IMR-90 (cell line): ENCODE results near the gene EPB41L3. TPM values are rescaled to one million over a fixed set of nuclear protein-coding genes. Genes with fewer than 3 reads are reported as not detected.

Experiments
- ATAC-seq: fragments of 200-7000 bp; cut with Tn5 transposase; 2 replicates; pipeline ENCODE4 v1.9.1; 2020; ENCODE audit warnings: low read depth, mild to moderate bottlenecking, moderate library complexity
- BruUV-seq: library from RNA; stranded (reverse); fragments of 400-500 nt; replicated peaks from 2 replicates; lab custom pipeline; 2021; lab: Mats Ljungman, UMichigan
- CTCF ChIA-PET: fragments of 300-600 bp; formaldehyde crosslinking; extraction: SDS; loops from one replicate; lab custom pipeline; 2021; ENCODE audit warnings: antibody characterized with exemption; lab: Yijun Ruan, JAX
- POLR2A ChIA-PET: fragments of 300-600 bp; sonication (Branson Sonifier 250); formaldehyde crosslinking; loops from one replicate; lab custom pipeline; 2022; ENCODE audit warnings: antibody characterized with exemption; ENCODE audit not compliant: unreplicated experiment; lab: Charles Lee
- DNase-seq: peaks from one replicate; pipeline ENCODE4 v3.0.0; 2013
- H2AFZ ChIP-seq: replicated peaks from 2 replicates; pipeline ENCODE3; 2013; ENCODE audit warnings: low read length, mild to moderate bottlenecking; ENCODE audit not compliant: poor library complexity
- H2AK5ac ChIP-seq: 2 replicates; pipeline ENCODE4 v1.6.1; 2013; ENCODE audit warnings: low read depth, low read length, inconsistent platforms
- H2AK9ac ChIP-seq: replicated peaks from 2 replicates; pipeline ENCODE3; 2013; ENCODE audit warnings: mild to moderate bottlenecking, low read depth, low read length, moderate library complexity; ENCODE audit not compliant: poor library complexity
- H2BK120ac ChIP-seq: 2 replicates; pipeline ENCODE4 v1.6.1; 2013; ENCODE audit warnings: low read depth, low read length, inconsistent platforms
- H2BK15ac ChIP-seq: 3 replicates; pipeline ENCODE4 v1.6.1; 2013; ENCODE audit warnings: low read depth, low read length, inconsistent platforms
- H2BK20ac ChIP-seq: 2 replicates; pipeline ENCODE4 v1.6.1; 2013; ENCODE audit warnings: low read depth, mild to moderate bottlenecking, inconsistent platforms, low read length, moderate library complexity
- H2BK5ac ChIP-seq: 2 replicates; pipeline ENCODE4 v1.6.1; 2013; ENCODE audit warnings: mild to moderate bottlenecking, low read depth, low read length, inconsistent platforms; ENCODE audit not compliant: poor library complexity, severe bottlenecking
- H3K14ac ChIP-seq: replicated peaks from 2 replicates; pipeline ENCODE4 v1.6.1; 2013; ENCODE audit warnings: low read depth, low read length, inconsistent platforms
- H3K18ac ChIP-seq: 2 replicates; pipeline ENCODE4 v1.6.1; 2013; ENCODE audit warnings: low read depth, low read length, control low read depth
- H3K23ac ChIP-seq: 2 replicates; pipeline ENCODE4 v1.6.1; 2013; ENCODE audit warnings: low read depth, low read length, inconsistent platforms
- H3K27ac ChIP-seq: 2 replicates; pipeline ENCODE4 v1.5.1; 2013; ENCODE audit warnings: mild to moderate bottlenecking, control low read depth, low read length; ENCODE audit not compliant: insufficient read depth
- H3K27me3 ChIP-seq: 2 replicates; pipeline ENCODE4 v1.6.1; 2013; ENCODE audit warnings: low read length; ENCODE audit not compliant: control insufficient read depth, insufficient read depth
- H3K36me3 ChIP-seq: 2 replicates; pipeline ENCODE4 v1.6.1; 2013; ENCODE audit warnings: low read length, mixed read lengths; ENCODE audit not compliant: control insufficient read depth, insufficient read depth
- H3K4ac ChIP-seq: 2 replicates; pipeline ENCODE4 v1.6.1; 2013; ENCODE audit warnings: low read depth, low read length, inconsistent platforms
- H3K4me1 ChIP-seq: 2 replicates; pipeline ENCODE4 v1.6.1; 2013; ENCODE audit warnings: low read length, mixed read lengths; ENCODE audit not compliant: control insufficient read depth, insufficient read depth
- H3K4me2 ChIP-seq: 2 replicates; pipeline ENCODE4 v1.6.1; 2013; ENCODE audit warnings: low read depth, mild to moderate bottlenecking, control low read depth, low read length, moderate library complexity
- H3K4me3 ChIP-seq: 2 replicates; pipeline ENCODE4 v1.5.1; 2013; ENCODE audit warnings: low read depth, mild to moderate bottlenecking, control low read depth, low read length, moderate library complexity; ENCODE audit not compliant: insufficient read depth
- H3K56ac ChIP-seq: 2 replicates; pipeline ENCODE4 v1.6.1; 2013; ENCODE audit warnings: low read length, inconsistent platforms; ENCODE audit not compliant: insufficient read depth; ENCODE audit errors: extremely low read depth
- H3K79me1 ChIP-seq, 2 experiments: 2 replicates each; pipeline ENCODE4 v1.6.1; 2013; ENCODE audit warnings: low read length in 2 of 2, inconsistent platforms in 1 of 2, low read depth in 1 of 2
- H3K9ac ChIP-seq: 2 replicates; pipeline ENCODE4 v1.6.1; 2013; ENCODE audit warnings: low read depth, low read length, control low read depth
- H3K9me1 ChIP-seq: 2 replicates; pipeline ENCODE4 v1.6.1; 2013; ENCODE audit warnings: low read length, inconsistent platforms; ENCODE audit not compliant: insufficient read depth
- H3K9me3 ChIP-seq: 2 replicates; pipeline ENCODE4 v1.6.1; 2013; ENCODE audit warnings: low read length; ENCODE audit not compliant: control insufficient read depth, insufficient read depth
- H4K20me1 ChIP-seq: 2 replicates; pipeline ENCODE4 v1.6.1; 2013; ENCODE audit warnings: low read length, inconsistent platforms; ENCODE audit not compliant: insufficient read depth
- H4K5ac ChIP-seq: 2 replicates; pipeline ENCODE4 v1.6.1; 2013; ENCODE audit warnings: mild to moderate bottlenecking, low read depth, low read length, control low read depth
- H4K8ac ChIP-seq, 2 experiments: 2 replicates each; pipeline ENCODE4 v1.6.1; 2013; ENCODE audit warnings: low read depth in 2 of 2, low read length in 2 of 2, control low read depth in 1 of 2, inconsistent platforms in 1 of 2
- H4K91ac ChIP-seq: 2 replicates; pipeline ENCODE4 v1.6.1; 2013; ENCODE audit warnings: low read depth, low read length, inconsistent platforms; ENCODE audit not compliant: insufficient read depth
- BHLHE40 ChIP-seq: fragments of 150-350 bp; IDR thresholded peaks from 2 replicates; pipeline ENCODE4 v1.6.1; 2016; ENCODE audit warnings: mild to moderate bottlenecking, low read depth, low read length
- CEBPB ChIP-seq: IDR thresholded peaks from 2 replicates; pipeline ENCODE4 v1.6.1; 2012; ENCODE audit warnings: low read depth, low read length, improper control_type of control experiment
- CHD1 ChIP-seq: IDR thresholded peaks from 2 replicates; pipeline ENCODE4 v1.6.1; 2012; ENCODE audit warnings: low read depth, low read length, improper control_type of control experiment
- CTCF ChIP-seq: conservative IDR thresholded peaks from 2 replicates; pipeline ENCODE4 v1.5.1; 2012; ENCODE audit warnings: mild to moderate bottlenecking, low read depth, low read length, improper control_type of control experiment
- ELK1 ChIP-seq: fragments of 150-350 bp; IDR thresholded peaks from 2 replicates; pipeline ENCODE4 v1.6.1; 2016; ENCODE audit warnings: low read depth, mild to moderate bottlenecking, low read length, moderate library complexity, borderline replicate concordance
- FOS ChIP-seq: fragments of 150-350 bp; IDR thresholded peaks from 2 replicates; pipeline ENCODE4 v1.6.1; 2016; ENCODE audit warnings: low read depth, low read length
- MAFK ChIP-seq: IDR thresholded peaks from 2 replicates; pipeline ENCODE4 v1.6.1; 2012; ENCODE audit warnings: low read depth, low read length, improper control_type of control experiment
- MAZ ChIP-seq: IDR thresholded peaks from 2 replicates; pipeline ENCODE4 v1.6.1; 2012; ENCODE audit warnings: low read depth, mild to moderate bottlenecking, low read length, improper control_type of control experiment, moderate library complexity, borderline replicate concordance
- MXI1 ChIP-seq: IDR thresholded peaks from 2 replicates; pipeline ENCODE4 v1.6.1; 2012; ENCODE audit warnings: low read depth, mild to moderate bottlenecking, low read length, moderate library complexity, borderline replicate concordance
- NFE2L2 ChIP-seq: fragments of 150-350 bp; IDR thresholded peaks from 2 replicates; pipeline ENCODE4 v1.6.1; 2016; ENCODE audit warnings: low read depth, mild to moderate bottlenecking, low read length
- POLR2A ChIP-seq: IDR thresholded peaks from 2 replicates; pipeline ENCODE4 v1.6.1; 2012; ENCODE audit warnings: mild to moderate bottlenecking, low read depth, low read length
- RAD21 ChIP-seq: IDR thresholded peaks from 2 replicates; pipeline ENCODE4 v1.6.1; 2012; ENCODE audit warnings: low read length, improper control_type of control experiment
- RCOR1 ChIP-seq: IDR thresholded peaks from 2 replicates; pipeline ENCODE4 v1.6.1; 2012; ENCODE audit warnings: mild to moderate bottlenecking, low read length, improper control_type of control experiment; ENCODE audit not compliant: insufficient replicate concordance
- RFX5 ChIP-seq: IDR thresholded peaks from 2 replicates; pipeline ENCODE4 v1.8.0; 2012; ENCODE audit warnings: low read depth, mild to moderate bottlenecking, low read length, moderate library complexity
- SMC3 ChIP-seq: fragments of 150-350 bp; IDR thresholded peaks from 2 replicates; pipeline ENCODE4 v1.6.1; 2016; ENCODE audit warnings: low read depth, mild to moderate bottlenecking, antibody characterized with exemption, low read length, moderate library complexity
- USF2 ChIP-seq: fragments of 150-350 bp; IDR thresholded peaks from 2 replicates; pipeline ENCODE4 v1.6.1; 2017; ENCODE audit warnings: mild to moderate bottlenecking, antibody characterized with exemption, low read length, low read depth
- whole genome bisulfite sequencing, 2 experiments: methylation state at CpG; one replicate each; pipeline versions ENCODE4 v1.1.5 to v1.1.7; 2013; ENCODE audit warnings: missing lambda C conversion rate in 2 of 2; ENCODE audit not compliant: insufficient read length in 1 of 2; ENCODE audit errors: extremely low coverage in 2 of 2; 5-methylcytosine and 5-hydroxymethylcytosine counted together
- dilution Hi-C: fragments of 300-500 bp; cut with HindIII; formaldehyde crosslinking; loops from one replicate; pipeline ENCODE4 v1.14.3; 2018; ENCODE audit warnings: low sequenced_read_pairs; ENCODE audit not compliant: unreplicated experiment
- in situ Hi-C: fragments of 300-500 bp; cut with MboI; formaldehyde crosslinking; loops from 3 replicates; pipeline ENCODE4 v1.14.3; 2019; ENCODE audit warnings: low sequenced_read_pairs, inconsistent platforms, mixed read lengths
- intact Hi-C: fragments of 100-400 bp; cut with micrococcal nuclease; formaldehyde crosslinking; loops from 2 replicates; pipeline ENCODE4 v1.10.0; 2022
- polyA plus RNA-seq, 3 experiments: library from polyadenylated mRNA; depleted of rRNA; stranded (reverse); fragments of >200 nt; gene quantifications; 2 replicates each; pipeline ENCODE4 v1.2.3, GENCODE V29; 2012; ENCODE audit warnings: low replicate concordance in 1 of 3
- total RNA-seq: library from RNA; depleted of rRNA; stranded (reverse); fragments of >200 nt; gene quantifications from 2 replicates; pipeline ENCODE4 v1.2.3, GENCODE V29; 2012

Gene EPB41L3
- total and polyA plus RNA-seq, 2 of the 4 experiments (the other 2 are of a cell fraction) = 36.6 to 70.3 TPM

- H2BK5ac ChIP-seq = peak overlapping the region; percentile 86
- in situ Hi-C loops (no loop called here), dilution Hi-C loops (no loop called here), intact Hi-C loops (no loop called here)
- DNase-seq (no peak), ATAC-seq (no peak)
- no peaks in the 10 kb centered on the region for H3K36me3 ChIP-seq
- 40% methylated on average over 1 of the region's 7 CpGs; no CpG with 5 or more reads in 1 of the 2 experiments for WGBS, 2 experiments
- peak overlapping the region; percentile 32; the same call in 1 of the 2 replicates for H4K91ac ChIP-seq
- H2BK120ac ChIP-seq = peak overlapping the region; percentile 83; the same call in 1 of the 2 replicates
- TF ChIP-seq USF2 (no peak), RAD21 (no peak), RCOR1 (no peak), MAZ (no peak), CEBPB (no peak), CTCF (no peak), BHLHE40 (no peak), POLR2A (no peak), NFE2L2 (no peak), RFX5 (no peak), MAFK (no peak), ELK1 (no peak), SMC3 (no peak), FOS (no peak), CHD1 (no peak), MXI1 (no peak)
- H3K56ac ChIP-seq = no peak overlapping the region
- no peak overlapping the region for H3K9ac ChIP-seq
- no peak overlapping the region for H2BK15ac ChIP-seq
- H4K8ac ChIP-seq = peak overlapping the region; percentile 86; a peak in 3 of 4 replicates
- H2BK20ac ChIP-seq = peak overlapping the region; percentile 42; the same call in 1 of the 2 replicates
- peak overlapping the region; percentile 93 for H3K4ac ChIP-seq
- H2AK9ac ChIP-seq = peak overlapping the region; percentile 39
- no peaks in the 10 kb centered on the region for H3K9me1 ChIP-seq
- POLR2A ChIA-PET = no interaction called here
- H3K79me1 ChIP-seq = peaks cover 12 to 29% of the 10 kb centered on the region in 2 experiments
- no peak overlapping the region for H3K4me3 ChIP-seq
- 0 out of 2 replicates have a peak overlapping the region, but pooled peaks have one; percentile 83 for H3K14ac ChIP-seq
- H3K4me2 ChIP-seq = no peak overlapping the region
- H4K20me1 ChIP-seq = no peaks in the 10 kb centered on the region
- no peaks in the 10 kb centered on the region for H3K27me3 ChIP-seq
- no TSS peak for BruUV-seq
- peak overlapping the region; percentile 71 for H2AK5ac ChIP-seq
- CTCF ChIA-PET = no interaction called here
- H4K5ac ChIP-seq = no peak overlapping the region
- no peaks in the 10 kb centered on the region for H3K9me3 ChIP-seq
- peaks cover 5% of the 10 kb centered on the region for H3K4me1 ChIP-seq
- peak overlapping the region; percentile 67 for H2AFZ ChIP-seq
- H3K18ac ChIP-seq = no peak overlapping the region
- H3K27ac ChIP-seq = no peak overlapping the region
- peak overlapping the region; percentile 18 for H3K23ac ChIP-seq
These were observed 86.3 kb downstream of the EPB41L3 start for GRCh38 chr18:5457462-5457957.
